ENCODE data around the gene ALG11. TPM values are rescaled to one million over a fixed set of nuclear protein-coding genes. Genes with fewer than 3 reads are reported as not detected.

ALG11 gene
- total RNA-seq, 4 donors from 2014 or later: 15.2 to 21.9 (median 19.6) TPM

- Histone ChIP-seq H3K27me3 (no peaks in the 10 kb centered on the region), H3K4me3 (no peak overlapping the region), H3K4me1 (no peaks in the 10 kb centered on the region), H3K27ac (no peak overlapping the region), H3K36me3 (peaks cover 0 to 97% of the 10 kb centered on the region in 2 donors), H3K9me3 (no peaks in the 10 kb centered on the region)
- ATAC-seq: no peak
- TF ChIP-seq POLR2AphosphoS5 (IDR thresholded peaks at IDR 0.05): no peak
- TF ChIP-seq EP300 (IDR thresholded peaks at IDR 0.05): no peak
- no peak for TF ChIP-seq CTCF (IDR thresholded peaks at IDR 0.05)
- TF ChIP-seq POLR2A (IDR thresholded peaks at IDR 0.05): no peak
- 85 to 90% methylated on average over 3 of the region's 3 CpGs for WGBS, 2 donors (ENCODE audit: low coverage in 1 of 2)
These were observed 8.0 kb downstream of the ALG11 start for GRCh38 chr13:52020191-52020590.

DNA sequence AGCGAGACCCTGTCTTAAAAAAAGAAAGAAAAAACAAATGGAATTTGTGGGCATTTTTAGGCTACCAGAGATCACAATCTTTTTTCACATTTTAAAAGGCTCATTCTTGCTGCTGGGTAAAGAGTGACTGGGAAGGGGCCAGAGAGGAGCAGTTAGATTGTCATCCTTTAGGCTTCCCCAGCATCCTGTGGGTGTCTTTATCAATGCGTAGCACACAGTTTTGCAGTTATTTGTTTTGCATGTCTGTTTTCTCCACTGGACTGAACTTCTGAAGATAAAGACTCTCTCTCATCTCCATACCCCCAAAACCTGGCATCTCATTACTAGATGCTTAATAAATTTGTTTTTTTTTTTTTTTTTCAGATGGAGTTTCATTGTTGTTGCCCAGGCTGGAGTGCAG, 10.2 kb downstream of the ALG11 start:
- no peak for TF ChIP-seq CTCF (IDR thresholded peaks at IDR 0.05)
- TF ChIP-seq POLR2AphosphoS5 (IDR thresholded peaks at IDR 0.05): no peak
- no peak for TF ChIP-seq POLR2A (IDR thresholded peaks at IDR 0.05)
- no peak for TF ChIP-seq EP300 (IDR thresholded peaks at IDR 0.05)
- no peaks in the 10 kb centered on the region for H3K9me3 ChIP-seq
- no peaks in the 10 kb centered on the region for H3K4me1 ChIP-seq
- peaks cover 0 to 94% of the 10 kb centered on the region in 2 donors for H3K36me3 ChIP-seq
- H3K27ac ChIP-seq: no peak overlapping the region
- H3K4me3 ChIP-seq: no peak overlapping the region
- H3K27me3 ChIP-seq: no peaks in the 10 kb centered on the region
- whole genome bisulfite sequencing, 2 donors (ENCODE audit: low coverage in 1 of 2): 100% methylated on average over 2 of the region's 2 CpGs
- ATAC-seq: no peak

GRCh38 chr13:52024481-52024880, 12.3 kb downstream of the ALG11 start, which contains the start of gene UTP14C:
TSS of gene UTP14C (plus strand) at chr13:52024691. CDS start at chr13:52028805, 4,114 bp downstream.
- Histone ChIP-seq H3K9me3 (no peaks in the 10 kb centered on the region), H3K4me3 (no peak within 1 kb of the TSS), H3K36me3 (peaks cover 0 to 88% of the 10 kb centered on the region in 2 donors), H3K27ac (no peak within 1 kb of the TSS), H3K27me3 (no peaks in the 10 kb centered on the region), H3K4me1 (peaks cover 0 to 3% (median 0%) of the 10 kb centered on the region in 3 donors)
- 89 to 92% methylated on average over 3 of the region's 3 CpGs for WGBS, 2 donors (ENCODE audit: low coverage in 1 of 2)
- ATAC-seq: no peak
- no peak for TF ChIP-seq POLR2A (IDR thresholded peaks at IDR 0.05)
- no peak for TF ChIP-seq EP300 (IDR thresholded peaks at IDR 0.05)
- TF ChIP-seq CTCF (IDR thresholded peaks at IDR 0.05): no peak
- TF ChIP-seq POLR2AphosphoS5 (IDR thresholded peaks at IDR 0.05): no peak

GRCh38 chr13:52025475-52026245, 13.5 kb downstream of the ALG11 start:
- no peak for ATAC-seq

More at GRCh38 chr13:52025475-52026245, 13.5 kb downstream of the ALG11 start:
- Histone ChIP-seq H3K4me1 (peaks cover 0 to 7% (median 0%) of the 10 kb centered on the region in 3 donors), H3K36me3 (peaks cover 0 to 76% of the 10 kb centered on the region in 2 donors), H3K4me3 (no peak overlapping the region), H3K27me3 (no peaks in the 10 kb centered on the region), H3K9me3 (no peaks in the 10 kb centered on the region), H3K27ac (no peak overlapping the region)
- TF ChIP-seq POLR2A (IDR thresholded peaks at IDR 0.05): no peak
- no peak for TF ChIP-seq POLR2AphosphoS5 (IDR thresholded peaks at IDR 0.05)
- no peak for TF ChIP-seq EP300 (IDR thresholded peaks at IDR 0.05)
- TF ChIP-seq CTCF (IDR thresholded peaks at IDR 0.05): no peak
- 100% methylated on average over 2 to 3 of the region's 8 CpGs for WGBS, 2 donors (ENCODE audit: low coverage in 1 of 2)
